HEK293 (cell line): Measurements from ENCODE around the gene COG3.

Experiments
- CTCF ChIA-PET: fragments of 350-600 bp; formaldehyde crosslinking; extraction: SDS; loops from one replicate; lab custom pipeline; 2021; ENCODE audit warnings: antibody characterized with exemption; lab: Yijun Ruan, JAX
- POLR2A ChIA-PET: fragments of 300-600 bp; formaldehyde crosslinking; extraction: SDS; loops from one replicate; lab custom pipeline; 2020; ENCODE audit warnings: antibody characterized with exemption, inconsistent platforms; lab: Yijun Ruan, JAX
- H3K27ac ChIP-seq: fragments of 200-500 bp; sonication (Bioruptor generic); 2 replicates; pipeline ENCODE4 v1.5.1; 2014; ENCODE audit warnings: low read depth, low read length, control low read depth, inconsistent platforms; ENCODE audit errors: extremely low read depth
- H3K36me3 ChIP-seq, 2 experiments: fragments of 200-500 bp in 1 of 2; sonication (Bioruptor generic) in 1 of 2; 1 replicate in 1 of 2; 2 replicates in 1 of 2; pipeline ENCODE4 v1.5.1; 2014 to 2017; ENCODE audit warnings: inconsistent platforms in 2 of 2, low read length in 2 of 2; ENCODE audit not compliant: control insufficient read depth in 2 of 2, insufficient read depth in 1 of 2
- H3K4me1 ChIP-seq: fragments of 200-500 bp; sonication (Bioruptor generic); 2 replicates; pipeline ENCODE4 v1.5.1; 2014; ENCODE audit warnings: mild to moderate bottlenecking, low read length, inconsistent platforms; ENCODE audit not compliant: control insufficient read depth, insufficient read depth
- H3K4me3 ChIP-seq: 2 replicates; pipeline ENCODE4 v1.5.1; 2011; ENCODE audit warnings: low read depth, mild to moderate bottlenecking, control low read depth, low read length, moderate library complexity
- H3K9me3 ChIP-seq: fragments of 200-500 bp; sonication (Bioruptor generic); 2 replicates; pipeline ENCODE4 v1.5.1; 2014; ENCODE audit warnings: low read depth, low read length, inconsistent platforms; ENCODE audit not compliant: control insufficient read depth, insufficient read depth
- FEZF1 ChIP-seq: fragments of 450-650 bp; formaldehyde crosslinking; IDR thresholded peaks from 2 replicates; pipeline ENCODE4 v1.5.1; 2016; ENCODE audit warnings: missing biosample characterization, missing genetic modification characterization
- HOXD13 ChIP-seq: sonication (generic); formaldehyde crosslinking; IDR thresholded peaks from 2 replicates; pipeline ENCODE4 v1.8.0; 2022; ENCODE audit warnings: missing genetic modification reagents, borderline replicate concordance
- RBAK ChIP-seq: fragments of 450-650 bp; formaldehyde crosslinking; IDR thresholded peaks from 2 replicates; pipeline ENCODE4 v1.5.1; 2016; ENCODE audit warnings: missing biosample characterization, missing genetic modification characterization
- SCRT2 ChIP-seq: fragments of 450-650 bp; formaldehyde crosslinking; IDR thresholded peaks from 2 replicates; pipeline ENCODE4 v1.5.1; 2016; ENCODE audit warnings: missing biosample characterization, missing genetic modification characterization
- SP3 ChIP-seq: fragments of 450-650 bp; formaldehyde crosslinking; IDR thresholded peaks from 2 replicates; pipeline ENCODE4 v1.5.1; 2016; ENCODE audit warnings: missing biosample characterization, missing genetic modification characterization
- YY2 ChIP-seq: fragments of 450-650 bp; formaldehyde crosslinking; IDR thresholded peaks from 2 replicates; pipeline ENCODE4 v1.5.1; 2016; ENCODE audit warnings: missing biosample characterization, missing genetic modification characterization
- ZFP37 ChIP-seq: fragments of 450-650 bp; formaldehyde crosslinking; IDR thresholded peaks from 2 replicates; pipeline ENCODE4 v1.5.1; 2016; ENCODE audit warnings: missing biosample characterization, missing genetic modification characterization
- ZNF138 ChIP-seq: fragments of 450-650 bp; formaldehyde crosslinking; IDR thresholded peaks from 2 replicates; pipeline ENCODE4 v1.5.1; 2016; ENCODE audit warnings: missing biosample characterization, missing genetic modification characterization, borderline replicate concordance
- ZNF146 ChIP-seq: fragments of 450-650 bp; formaldehyde crosslinking; IDR thresholded peaks from 2 replicates; pipeline ENCODE4 v1.5.1; 2016; ENCODE audit warnings: missing biosample characterization, missing genetic modification characterization
- ZNF23 ChIP-seq: fragments of 450-650 bp; formaldehyde crosslinking; IDR thresholded peaks from 2 replicates; pipeline ENCODE4 v1.5.1; 2016; ENCODE audit warnings: missing biosample characterization, missing genetic modification characterization, borderline replicate concordance
- ZNF302 ChIP-seq: fragments of 450-650 bp; formaldehyde crosslinking; IDR thresholded peaks from 2 replicates; pipeline ENCODE4 v1.5.1; 2016; ENCODE audit warnings: missing biosample characterization, missing genetic modification characterization, low read depth
- ZNF335 ChIP-seq: fragments of 450-650 bp; formaldehyde crosslinking; conservative IDR thresholded peaks from 2 replicates; pipeline ENCODE4 v1.5.1; 2016; ENCODE audit warnings: missing biosample characterization, missing genetic modification characterization
- ZNF354C ChIP-seq: fragments of 450-650 bp; formaldehyde crosslinking; IDR thresholded peaks from 2 replicates; pipeline ENCODE4 v1.5.1; 2016; ENCODE audit warnings: missing biosample characterization, missing genetic modification characterization, low read depth, borderline replicate concordance
- ZNF37A ChIP-seq: fragments of 450-650 bp; IDR thresholded peaks from 2 replicates; pipeline ENCODE4 v1.5.1; 2018; ENCODE audit warnings: missing biosample characterization, missing genetic modification characterization
- ZNF529 ChIP-seq: fragments of 450-650 bp; formaldehyde crosslinking; IDR thresholded peaks from 2 replicates; pipeline ENCODE4 v1.5.1; 2017; ENCODE audit warnings: missing genetic modification characterization, missing biosample characterization; ENCODE audit not compliant: insufficient replicate concordance
- ZNF558 ChIP-seq: fragments of 450-650 bp; formaldehyde crosslinking; IDR thresholded peaks from 2 replicates; pipeline ENCODE4 v1.5.1; 2016; ENCODE audit warnings: missing biosample characterization, missing genetic modification characterization
- ZNF585B ChIP-seq: fragments of 450-650 bp; formaldehyde crosslinking; IDR thresholded peaks from 2 replicates; pipeline ENCODE4 v1.5.1; 2016; ENCODE audit warnings: missing biosample characterization, missing genetic modification characterization
- ZNF654 ChIP-seq: fragments of 450-650 bp; formaldehyde crosslinking; IDR thresholded peaks from 2 replicates; pipeline ENCODE4 v1.5.1; 2016; ENCODE audit warnings: low read depth, missing biosample characterization, missing genetic modification characterization
- ZNF660 ChIP-seq: fragments of 450-650 bp; IDR thresholded peaks from 2 replicates; pipeline ENCODE4 v1.5.1; 2018; ENCODE audit warnings: missing biosample characterization, mild to moderate bottlenecking, missing genetic modification characterization
- ZNF791 ChIP-seq: fragments of 450-650 bp; formaldehyde crosslinking; IDR thresholded peaks from 2 replicates; pipeline ENCODE4 v1.5.1; 2016; ENCODE audit warnings: missing biosample characterization, missing genetic modification characterization
- ZNF830 ChIP-seq: fragments of 450-650 bp; IDR thresholded peaks from 2 replicates; pipeline ENCODE4 v1.5.0; 2018; ENCODE audit warnings: missing biosample characterization, missing genetic modification characterization, low read depth, mild to moderate bottlenecking, moderate library complexity
- ZNF843 ChIP-seq: fragments of 450-650 bp; formaldehyde crosslinking; IDR thresholded peaks from 2 replicates; pipeline ENCODE4 v1.5.1; 2016; ENCODE audit warnings: missing biosample characterization, missing genetic modification characterization
- TF ChIP-seq, protein P1 (sequence below): fragments of 450-650 bp; formaldehyde crosslinking; IDR thresholded peaks from 2 replicates; pipeline ENCODE4 v1.5.1; 2016; ENCODE audit warnings: missing biosample characterization, missing genetic modification characterization
- TF ChIP-seq, protein P2 (sequence below): fragments of 450-650 bp; formaldehyde crosslinking; IDR thresholded peaks from 2 replicates; pipeline ENCODE4 v1.5.1; 2016; ENCODE audit warnings: missing biosample characterization, missing genetic modification characterization
- TF ChIP-seq, protein P3 (sequence below): fragments of 450-650 bp; formaldehyde crosslinking; IDR thresholded peaks from 2 replicates; pipeline ENCODE4 v1.5.1; 2016; ENCODE audit warnings: missing biosample characterization, missing genetic modification characterization

COG3 gene

DNA sequence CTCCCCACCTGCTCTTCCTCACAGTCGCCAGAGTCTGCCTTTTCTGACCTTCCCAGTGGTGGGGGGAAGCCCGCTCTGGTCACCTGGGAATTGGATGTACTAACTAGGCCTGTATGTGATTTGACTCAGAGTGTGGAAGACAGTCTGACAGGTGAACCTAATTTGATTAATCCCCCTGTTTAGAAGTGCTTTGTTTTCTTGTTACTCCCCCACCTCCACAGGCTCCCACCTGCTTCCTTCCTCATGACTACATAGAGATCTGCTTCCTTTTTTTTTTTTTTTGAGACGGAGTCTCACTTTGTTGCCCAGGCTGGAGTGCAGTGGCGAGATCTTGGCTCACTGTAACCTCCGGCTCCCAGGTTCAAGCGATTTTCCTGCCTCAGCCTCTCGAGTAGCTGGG lies 44.0 kb downstream of the COG3 start (continued):
- TF ChIP-seq, protein P1, sequence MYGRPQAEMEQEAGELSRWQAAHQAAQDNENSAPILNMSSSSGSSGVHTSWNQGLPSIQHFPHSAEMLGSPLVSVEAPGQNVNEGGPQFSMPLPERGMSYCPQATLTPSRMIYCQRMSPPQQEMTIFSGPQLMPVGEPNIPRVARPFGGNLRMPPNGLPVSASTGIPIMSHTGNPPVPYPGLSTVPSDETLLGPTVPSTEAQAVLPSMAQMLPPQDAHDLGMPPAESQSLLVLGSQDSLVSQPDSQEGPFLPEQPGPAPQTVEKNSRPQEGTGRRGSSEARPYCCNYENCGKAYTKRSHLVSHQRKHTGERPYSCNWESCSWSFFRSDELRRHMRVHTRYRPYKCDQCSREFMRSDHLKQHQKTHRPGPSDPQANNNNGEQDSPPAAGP: no peak
- TF ChIP-seq, all 188 proteins: peak for 0

DNA sequence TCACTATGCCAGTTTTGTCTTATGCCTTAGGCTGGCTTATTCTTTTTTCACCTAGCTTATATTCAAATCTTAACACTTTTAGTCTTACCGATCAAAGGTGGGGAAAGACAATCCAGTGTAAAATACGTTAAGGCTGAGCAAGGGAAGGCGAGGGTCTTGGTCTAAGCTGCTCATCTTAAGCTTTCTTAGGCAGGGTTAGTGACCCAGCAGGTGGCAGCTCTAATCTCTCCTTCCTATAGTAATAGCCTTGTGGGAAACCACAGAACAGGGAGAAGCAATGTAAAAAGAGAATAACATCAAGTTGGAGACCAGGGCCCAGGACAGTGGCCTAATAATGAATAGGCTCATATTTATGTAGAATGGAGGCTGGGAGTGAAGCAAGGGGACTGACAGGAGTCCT lies 45.9 kb downstream of the COG3 start:
- no peak for TF ChIP-seq ZNF37A (tag by site-specific recombination)
- TF ChIP-seq FEZF1 (tag by site-specific recombination): no peak
- TF ChIP-seq ZNF302 (tag by site-specific recombination): no peak
- no peak for TF ChIP-seq HOXD13 (CRISPR knock-in tag)
- ChIA-PET POLR2A (no interaction called here), CTCF (interaction anchor here (0.6 to 1.9 kb wide), 7 partner anchors 10 to 184 kb away, joined by 3 to 5 read pairs (median 3); no protein-coding TSS in a partner anchor)
- Histone ChIP-seq H3K4me3 (no peak overlapping the region), H3K9me3 (no peaks in the 10 kb centered on the region), H3K4me1 (no peaks in the 10 kb centered on the region), H3K36me3 (peaks cover 18 to 49% of the 10 kb centered on the region in 2 experiments; a peak in 2 of 3 replicates), H3K27ac (no peak overlapping the region)

DNA sequence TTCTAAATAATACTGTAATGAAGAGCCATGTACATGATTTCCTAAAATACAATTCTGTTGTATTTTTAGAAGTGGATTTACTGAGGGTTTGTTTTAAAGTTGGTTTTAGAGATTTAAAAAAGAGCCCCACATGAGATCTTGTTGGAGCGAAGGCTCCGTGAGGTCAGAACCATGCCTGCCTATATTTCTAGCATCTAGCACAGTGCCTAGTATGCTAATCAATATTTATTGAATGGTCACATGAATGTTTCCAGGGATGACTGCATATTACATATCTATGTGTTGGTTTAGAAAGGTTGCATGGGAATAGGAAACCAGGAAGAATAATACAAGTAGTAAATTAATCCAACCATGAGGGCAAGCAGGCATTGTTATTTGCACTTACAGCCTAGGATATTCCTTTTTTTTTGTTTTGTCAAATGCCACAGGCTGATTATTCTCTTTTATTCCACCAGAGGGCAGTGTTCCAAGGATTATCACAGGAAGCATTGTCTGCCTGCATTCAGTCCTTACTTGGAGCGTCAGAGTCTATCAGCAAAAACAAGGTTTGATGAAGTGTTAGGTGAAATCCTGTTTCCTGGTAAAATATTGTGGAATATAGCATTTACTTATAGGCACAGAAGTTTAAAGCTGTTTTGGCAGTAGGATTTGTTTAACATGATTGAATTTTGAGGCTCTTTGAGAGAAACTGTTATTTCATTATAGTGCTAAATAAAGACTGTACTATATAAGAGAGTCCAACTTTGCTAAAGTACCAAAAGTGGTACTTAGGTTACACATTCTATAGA lies 46.8 kb downstream of the COG3 start:
- no peaks in the 10 kb centered on the region for H3K9me3 ChIP-seq
- ChIA-PET CTCF (interaction anchor here (0.6 to 1.9 kb wide), 7 partner anchors 9 to 214 kb away, joined by 3 to 6 read pairs (median 4); no protein-coding TSS in a partner anchor), POLR2A (no interaction called here)
- H3K4me3 ChIP-seq: no peak overlapping the region
- H3K4me1 ChIP-seq: no peaks in the 10 kb centered on the region
- peaks cover 19 to 50% of the 10 kb centered on the region in 2 experiments for H3K36me3 ChIP-seq
- no peak overlapping the region for H3K27ac ChIP-seq
- peak; percentile 53 for TF ChIP-seq ZNF654
- TF ChIP-seq ZNF558 (tag by site-specific recombination): no peak
- TF ChIP-seq ZNF660 (tag by site-specific recombination): 0 out of 2 replicates have a peak, but pooled peaks have one; percentile 32
- TF ChIP-seq ZNF335 (tag by site-specific recombination): no peak
- TF ChIP-seq SCRT2 (tag by site-specific recombination): peak; percentile 32; the same call in 1 of the 2 replicates
- no peak for TF ChIP-seq ZNF529 (tag by site-specific recombination)
- no peak for TF ChIP-seq ZNF791 (tag by site-specific recombination)
- no peak for TF ChIP-seq ZNF843 (tag by site-specific recombination)
- TF ChIP-seq, protein P2, sequence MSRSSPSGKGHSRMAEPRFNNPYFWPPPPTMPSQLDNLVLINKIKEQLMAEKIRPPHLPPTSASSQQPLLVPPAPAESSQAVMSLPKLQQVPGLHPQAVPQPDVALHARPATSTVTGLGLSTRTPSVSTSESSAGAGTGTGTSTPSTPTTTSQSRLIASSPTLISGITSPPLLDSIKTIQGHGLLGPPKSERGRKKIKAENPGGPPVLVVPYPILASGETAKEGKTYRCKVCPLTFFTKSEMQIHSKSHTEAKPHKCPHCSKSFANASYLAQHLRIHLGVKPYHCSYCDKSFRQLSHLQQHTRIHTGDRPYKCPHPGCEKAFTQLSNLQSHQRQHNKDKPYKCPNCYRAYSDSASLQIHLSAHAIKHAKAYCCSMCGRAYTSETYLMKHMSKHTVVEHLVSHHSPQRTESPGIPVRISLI: peak; percentile 75
- TF ChIP-seq ZNF138 (tag by site-specific recombination): no peak
- TF ChIP-seq ZNF830: no peak
- TF ChIP-seq, all 188 proteins: peak for 4

DNA sequence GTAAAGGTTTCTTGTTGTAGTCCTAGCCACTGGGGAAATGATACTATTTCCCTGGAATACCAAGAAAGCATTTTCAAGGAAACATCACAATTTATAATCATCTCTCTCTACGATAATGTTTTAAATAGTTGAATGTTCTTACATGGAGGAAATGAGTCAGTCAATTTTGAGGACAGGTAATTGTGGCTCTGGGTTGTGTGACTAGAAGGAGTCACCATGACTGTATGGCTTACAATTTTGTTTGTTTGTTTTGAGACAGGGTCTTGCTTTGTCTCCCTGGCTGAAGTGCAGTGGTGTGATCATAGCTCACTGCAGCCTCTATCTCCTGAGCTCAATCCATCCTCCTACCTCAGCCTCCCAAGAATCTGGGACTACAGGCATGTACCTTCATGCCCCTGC lies 47.4 kb downstream of the COG3 start:
- peaks cover 25 to 48% of the 10 kb centered on the region in 2 experiments for H3K36me3 ChIP-seq
- no peak overlapping the region for H3K4me3 ChIP-seq
- H3K4me1 ChIP-seq: no peaks in the 10 kb centered on the region
- no peaks in the 10 kb centered on the region for H3K9me3 ChIP-seq
- POLR2A ChIA-PET: no interaction called here
- CTCF ChIA-PET: interaction anchor here (0.6 to 1.5 kb wide), 9 partner anchors 9 to 614 kb away, joined by 3 to 6 read pairs (median 3); no protein-coding TSS in a partner anchor
- H3K27ac ChIP-seq: no peak overlapping the region
- TF ChIP-seq ZNF354C (tag by site-specific recombination) (no peak), ZNF585B (tag by site-specific recombination) (no peak), ZFP37 (no peak), RBAK (tag by site-specific recombination) (no peak), SP3 (tag by site-specific recombination) (no peak), ZNF791 (tag by site-specific recombination) (no peak), ZNF146 (tag by site-specific recombination) (no peak), SCRT2 (tag by site-specific recombination) (no peak), ZNF23 (no peak), YY2 (tag by site-specific recombination) (no peak)
- TF ChIP-seq, protein P3, sequence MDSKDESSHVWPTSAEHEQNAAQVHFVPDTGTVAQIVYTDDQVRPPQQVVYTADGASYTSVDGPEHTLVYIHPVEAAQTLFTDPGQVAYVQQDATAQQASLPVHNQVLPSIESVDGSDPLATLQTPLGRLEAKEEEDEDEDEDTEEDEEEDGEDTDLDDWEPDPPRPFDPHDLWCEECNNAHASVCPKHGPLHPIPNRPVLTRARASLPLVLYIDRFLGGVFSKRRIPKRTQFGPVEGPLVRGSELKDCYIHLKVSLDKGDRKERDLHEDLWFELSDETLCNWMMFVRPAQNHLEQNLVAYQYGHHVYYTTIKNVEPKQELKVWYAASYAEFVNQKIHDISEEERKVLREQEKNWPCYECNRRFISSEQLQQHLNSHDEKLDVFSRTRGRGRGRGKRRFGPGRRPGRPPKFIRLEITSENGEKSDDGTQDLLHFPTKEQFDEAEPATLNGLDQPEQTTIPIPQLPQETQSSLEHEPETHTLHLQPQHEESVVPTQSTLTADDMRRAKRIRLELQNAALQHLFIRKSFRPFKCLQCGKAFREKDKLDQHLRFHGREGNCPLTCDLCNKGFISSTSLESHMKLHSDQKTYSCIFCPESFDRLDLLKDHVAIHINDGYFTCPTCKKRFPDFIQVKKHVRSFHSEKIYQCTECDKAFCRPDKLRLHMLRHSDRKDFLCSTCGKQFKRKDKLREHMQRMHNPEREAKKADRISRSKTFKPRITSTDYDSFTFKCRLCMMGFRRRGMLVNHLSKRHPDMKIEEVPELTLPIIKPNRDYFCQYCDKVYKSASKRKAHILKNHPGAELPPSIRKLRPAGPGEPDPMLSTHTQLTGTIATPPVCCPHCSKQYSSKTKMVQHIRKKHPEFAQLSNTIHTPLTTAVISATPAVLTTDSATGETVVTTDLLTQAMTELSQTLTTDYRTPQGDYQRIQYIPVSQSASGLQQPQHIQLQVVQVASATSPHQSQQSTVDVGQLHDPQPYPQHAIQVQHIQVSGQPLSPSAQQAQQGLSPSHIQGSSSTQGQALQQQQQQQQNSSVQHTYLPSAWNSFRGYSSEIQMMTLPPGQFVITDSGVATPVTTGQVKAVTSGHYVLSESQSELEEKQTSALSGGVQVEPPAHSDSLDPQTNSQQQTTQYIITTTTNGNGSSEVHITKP (tag by site-specific recombination): no peak
